H1 (cell line): ENCODE results near the gene HRH4. TPM values are rescaled to one million over a fixed set of nuclear protein-coding genes. Genes with fewer than 3 reads are reported as not detected.

Source experiments
- HDAC2 ChIP-seq, 2 experiments: fragments of 300-600 bp in 1 of 2; sonication (generic) in 1 of 2; IDR thresholded peaks; 2 replicates each; pipeline ENCODE4 v1.6.1; 2011 to 2012; ENCODE audit warnings: low read depth in 2 of 2, low read length in 2 of 2, mild to moderate bottlenecking in 2 of 2, moderate library complexity in 2 of 2, borderline replicate concordance in 1 of 2, inconsistent platforms in 1 of 2
- POU5F1 ChIP-seq: IDR thresholded peaks from 2 replicates; pipeline ENCODE4 v1.6.1; 2011; ENCODE audit warnings: low read depth, mild to moderate bottlenecking, low read length, moderate library complexity
- RNF2 ChIP-seq: fragments of 200-900, 300-1000 bp; sonication (generic); IDR thresholded peaks from 2 replicates; pipeline ENCODE4 v1.7.1; 2016; ENCODE audit warnings: borderline replicate concordance, low read depth, mild to moderate bottlenecking, antibody characterized with exemption, low read length; ENCODE audit not compliant: poor library complexity, severe bottlenecking; ENCODE audit errors: missing control alignments
- TEAD4 ChIP-seq: IDR thresholded peaks from 2 replicates; pipeline ENCODE4 v1.6.1; 2012; ENCODE audit warnings: low read depth, low read length, inconsistent platforms, mixed read lengths
- polyA plus RNA-seq, 7 experiments: library from polyadenylated mRNA; depleted of rRNA in 3 of 7; stranded (reverse) in 5 of 7; unstranded in 2 of 7; fragments of >200 nt in 5 of 7; fragments of 200-250 nt in 2 of 7; gene quantifications; 1 replicate in 5 of 7; 2 replicates in 1 of 7; 4 replicates in 1 of 7; pipeline versions ENCODE4 v1.2.1 to v1.2.3, GENCODE V29; 2011 to 2013; ENCODE audit warnings: missing spikeins in 2 of 7, mixed read lengths in 2 of 7
- total RNA-seq: library from RNA; stranded (reverse); fragmentation: NEBNext Ultra II Directional; extraction: Animal tissue kit (Norgen Biotek cat#: 25700); gene quantifications from 2 replicates; pipeline ENCODE4 v1.2.1, GENCODE V29; 2021

HRH4 gene
- total and polyA plus RNA-seq, 2 of the 8 experiments (the other 6 are each of a cell fraction or from before 2014, with no cell fraction given) = 0.03 TPM; not detected in 1

DNA sequence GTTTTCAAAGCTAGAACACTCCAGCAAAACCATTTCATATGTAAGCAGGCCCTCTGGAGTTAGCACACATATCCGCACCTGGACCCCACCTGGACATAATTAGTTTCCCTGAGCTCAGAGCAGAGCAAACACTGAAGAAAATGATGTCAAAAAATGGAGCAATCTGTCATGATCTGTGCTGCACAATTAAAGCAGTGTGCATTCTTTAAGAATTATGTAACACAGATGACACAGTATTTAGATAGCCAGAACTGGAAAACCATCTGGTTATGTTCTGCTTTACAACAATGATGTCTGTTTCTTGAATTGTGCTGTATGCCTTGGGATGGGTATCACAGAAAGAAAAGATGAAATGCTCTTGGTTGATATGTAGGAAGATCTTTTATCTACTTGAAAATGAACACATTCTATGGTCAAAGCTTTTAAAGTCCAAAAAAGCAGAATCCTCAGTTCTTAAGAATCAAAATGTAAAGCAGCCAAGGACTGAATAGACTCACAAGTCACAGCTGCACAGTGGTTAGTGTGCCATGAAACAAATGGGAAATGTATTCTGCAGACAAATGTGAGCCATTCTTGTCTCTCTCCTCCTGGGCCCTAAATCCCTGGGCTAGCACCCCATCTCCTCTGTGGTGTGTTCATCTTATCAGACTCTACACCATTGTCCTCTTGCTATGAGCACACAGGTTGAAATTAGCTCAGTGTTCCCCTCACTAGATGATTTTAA, 36.8 kb downstream of the HRH4 start (continued):
- TF ChIP-seq RNF2 = no peak
- no peak for TF ChIP-seq HDAC2 (IDR thresholded peaks at IDR 0.05; ENCODE audit: borderline replicate concordance in 1 of 2, low read depth in 2 of 2, low read length in 2 of 2)
- TF ChIP-seq POU5F1 = no peak
- TF ChIP-seq TEAD4 = no peak
